Measurements from ENCODE around the gene ARID5B. TPM values are rescaled to one million over a fixed set of nuclear protein-coding genes. Genes with fewer than 3 reads are reported as not detected.

ARID5B gene
- total RNA-seq, 4 donors from 2014 or later: 7.6 to 36.3 (median 21.2) TPM

DNA sequence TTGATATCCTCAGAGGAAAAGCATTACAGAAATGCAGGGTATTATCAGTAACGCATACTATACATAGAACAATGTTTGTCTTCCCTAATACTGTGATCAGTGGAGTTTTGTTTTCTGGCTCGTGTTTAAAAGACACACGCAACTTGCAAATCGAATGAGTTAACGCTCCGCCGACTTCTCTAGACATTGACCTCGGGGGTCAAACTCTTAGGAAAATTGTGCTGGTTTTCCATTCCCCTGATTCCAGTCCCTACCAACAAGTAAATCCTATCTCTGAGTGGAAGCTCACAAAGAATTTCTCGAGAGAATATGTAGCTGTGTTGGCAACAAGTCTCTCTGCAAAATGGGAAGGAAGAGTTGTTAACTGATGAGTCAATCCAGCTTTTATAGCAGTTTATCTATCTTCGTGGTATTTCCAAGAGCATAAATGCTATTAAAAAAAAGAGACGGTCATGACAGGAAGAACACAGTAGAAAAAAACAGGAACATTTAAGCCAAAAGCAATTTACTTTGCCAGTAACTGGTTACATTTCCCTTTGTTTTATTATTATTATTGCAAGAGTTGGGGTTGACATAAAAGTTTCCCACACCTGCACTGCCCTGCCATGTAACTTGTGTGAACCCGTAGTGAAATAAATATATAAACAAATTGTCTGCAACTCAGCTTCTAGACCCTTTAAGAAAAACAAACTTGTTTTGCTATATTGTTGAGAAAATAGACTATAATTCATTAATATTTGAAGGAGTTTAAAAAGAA is 144.4 kb downstream of the ARID5B start:
- no peaks in the 10 kb centered on the region for H3K36me3 ChIP-seq
- H3K4me3 ChIP-seq (replicated peaks in 1 of 3): no peak overlapping the region
- intact Hi-C loops (cut with DNase I): no loop called here
- H3K27me3 ChIP-seq: no peaks in the 10 kb centered on the region
- H3K27ac ChIP-seq: peak overlapping the region; percentile 25 to 89 (median 42)
- H3K4me1 ChIP-seq: peaks cover 11 to 46% of the 10 kb centered on the region in 2 donors
- no peaks in the 10 kb centered on the region for H3K9me3 ChIP-seq
- WGBS, 2 donors: 43 to 48% methylated on average over 12 of the region's 12 CpGs
- no peak for DNase-seq
- TF ChIP-seq POLR2A (IDR thresholded peaks at IDR 0.05): no peak

DNA sequence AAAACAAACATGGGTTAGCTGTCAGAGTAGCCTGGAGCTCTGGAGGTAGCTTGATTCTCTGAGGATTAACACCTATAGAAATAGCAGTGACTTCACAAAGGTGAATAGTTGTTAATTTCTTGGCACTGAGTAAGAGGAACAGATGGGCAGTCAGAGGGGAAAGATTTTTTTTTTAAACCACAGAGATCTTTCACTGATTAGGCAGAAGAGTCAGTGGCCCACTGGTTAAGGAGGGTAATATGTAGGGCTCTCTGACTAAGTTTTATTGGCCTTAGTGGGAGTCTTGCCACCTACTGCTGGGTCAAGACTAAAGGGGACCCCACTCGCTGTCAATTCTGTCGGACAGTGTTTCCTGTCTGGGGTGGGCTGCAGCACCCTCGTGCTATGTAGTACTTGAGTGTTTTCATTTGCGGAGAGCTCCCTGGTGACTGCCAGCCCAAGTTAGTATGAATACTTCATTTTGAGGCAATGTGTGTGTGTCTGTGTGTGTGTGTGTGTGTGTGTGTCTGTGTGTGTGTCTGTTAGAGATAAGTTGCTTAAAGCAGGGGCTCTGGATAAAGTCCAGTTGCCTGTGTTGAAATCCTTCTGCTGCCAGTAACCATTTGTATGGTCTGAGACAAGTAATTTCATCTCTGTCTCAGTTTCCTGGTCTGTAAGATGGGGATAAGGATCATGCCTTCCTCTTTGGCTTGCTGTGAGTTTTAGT is 145.2 kb downstream of the ARID5B start:
- TF ChIP-seq, protein P1, sequence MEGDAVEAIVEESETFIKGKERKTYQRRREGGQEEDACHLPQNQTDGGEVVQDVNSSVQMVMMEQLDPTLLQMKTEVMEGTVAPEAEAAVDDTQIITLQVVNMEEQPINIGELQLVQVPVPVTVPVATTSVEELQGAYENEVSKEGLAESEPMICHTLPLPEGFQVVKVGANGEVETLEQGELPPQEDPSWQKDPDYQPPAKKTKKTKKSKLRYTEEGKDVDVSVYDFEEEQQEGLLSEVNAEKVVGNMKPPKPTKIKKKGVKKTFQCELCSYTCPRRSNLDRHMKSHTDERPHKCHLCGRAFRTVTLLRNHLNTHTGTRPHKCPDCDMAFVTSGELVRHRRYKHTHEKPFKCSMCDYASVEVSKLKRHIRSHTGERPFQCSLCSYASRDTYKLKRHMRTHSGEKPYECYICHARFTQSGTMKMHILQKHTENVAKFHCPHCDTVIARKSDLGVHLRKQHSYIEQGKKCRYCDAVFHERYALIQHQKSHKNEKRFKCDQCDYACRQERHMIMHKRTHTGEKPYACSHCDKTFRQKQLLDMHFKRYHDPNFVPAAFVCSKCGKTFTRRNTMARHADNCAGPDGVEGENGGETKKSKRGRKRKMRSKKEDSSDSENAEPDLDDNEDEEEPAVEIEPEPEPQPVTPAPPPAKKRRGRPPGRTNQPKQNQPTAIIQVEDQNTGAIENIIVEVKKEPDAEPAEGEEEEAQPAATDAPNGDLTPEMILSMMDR (IDR thresholded peaks at IDR 0.05): no peak
- TF ChIP-seq POLR2A (IDR thresholded peaks at IDR 0.05): no peak
- Histone ChIP-seq H3K27me3 (no peaks in the 10 kb centered on the region), H3K27ac (peak overlapping the region; percentile 25 to 89 (median 42)), H3K4me1 (peaks cover 11 to 46% of the 10 kb centered on the region in 2 donors), H3K36me3 (no peaks in the 10 kb centered on the region), H3K4me3 (replicated peaks in 1 of 3) (no peak overlapping the region), H3K9me3 (no peaks in the 10 kb centered on the region)
- intact Hi-C loops (cut with DNase I): no loop called here
- no peak for DNase-seq
- WGBS, 2 donors: 73 to 87% methylated on average over 4 of the region's 4 CpGs

DNA sequence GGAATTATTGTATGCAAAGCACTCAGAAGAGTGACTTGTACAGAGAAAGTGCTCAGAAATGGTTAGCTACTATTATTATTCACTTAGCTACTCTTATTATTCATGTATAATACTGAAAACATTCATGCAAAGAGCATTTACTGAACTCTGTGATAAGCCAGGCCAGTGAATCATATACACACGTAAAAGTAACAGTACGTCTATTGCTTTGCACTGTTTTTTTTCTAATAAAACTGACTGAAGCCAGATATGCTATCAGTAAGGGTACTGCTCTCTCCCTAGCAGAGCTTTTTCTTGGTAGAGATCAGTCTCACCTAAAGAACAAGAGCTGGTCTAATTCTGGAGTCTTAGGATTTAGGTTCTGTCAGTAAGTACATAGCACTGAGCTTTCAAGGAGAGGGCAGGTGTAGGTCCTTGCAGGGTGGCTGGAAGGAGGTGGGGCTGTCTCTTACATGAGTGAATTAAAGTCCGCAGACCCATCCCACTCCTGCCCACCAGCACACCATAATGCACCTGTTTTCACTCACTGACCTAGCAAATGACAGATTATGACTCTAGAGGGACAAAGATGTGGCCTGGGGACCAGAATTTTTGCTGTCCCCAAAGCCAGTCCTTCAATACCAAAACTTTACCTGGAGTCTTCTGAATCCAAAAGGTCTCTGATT is 145.9 kb downstream of the ARID5B start:
- no peak for TF ChIP-seq POLR2A (IDR thresholded peaks at IDR 0.05)
- H3K4me3 ChIP-seq (replicated peaks in 1 of 3): no peak overlapping the region
- H3K36me3 ChIP-seq: peaks cover 0 to 4% of the 10 kb centered on the region in 2 donors
- H3K27ac ChIP-seq: peak overlapping the region in 2 of 3 donors; percentile 42 to 89
- DNase-seq: no peak
- intact Hi-C loops (cut with DNase I): no loop called here
- H3K9me3 ChIP-seq: no peaks in the 10 kb centered on the region
- WGBS, 2 donors: 88 to 94% methylated on average over 3 of the region's 3 CpGs
- no peaks in the 10 kb centered on the region for H3K27me3 ChIP-seq
- H3K4me1 ChIP-seq: peaks cover 11 to 46% of the 10 kb centered on the region in 2 donors

DNA sequence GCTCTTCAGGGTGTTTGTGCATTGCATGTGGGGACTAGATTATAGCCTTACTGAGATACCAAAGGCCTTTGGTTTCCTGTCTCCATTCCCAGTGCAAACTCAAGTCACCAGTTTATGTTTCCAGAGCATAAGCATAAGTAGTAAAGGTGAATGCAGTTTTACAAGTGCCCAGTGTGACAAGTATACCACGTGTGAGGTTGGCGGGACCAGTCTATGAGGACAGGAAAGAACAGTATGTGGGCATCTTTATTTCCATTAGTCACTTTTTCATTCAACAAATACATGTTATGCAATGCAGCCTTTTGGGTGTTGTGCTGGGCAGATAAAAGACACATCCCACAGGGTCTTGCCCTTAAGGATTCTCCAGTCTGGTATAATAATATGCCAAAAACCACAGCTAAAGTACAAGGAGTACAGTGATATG is 146.5 kb downstream of the ARID5B start:
- Histone ChIP-seq H3K36me3 (peaks cover 0 to 4% of the 10 kb centered on the region in 2 donors), H3K27ac (peak overlapping the region in 2 of 3 donors; percentile 86 to 89), H3K4me1 (peaks cover 11 to 46% of the 10 kb centered on the region in 2 donors), H3K9me3 (no peaks in the 10 kb centered on the region), H3K4me3 (replicated peaks in 1 of 3) (no peak overlapping the region), H3K27me3 (no peaks in the 10 kb centered on the region)
- 75 to 80% methylated on average over 2 of the region's 2 CpGs for WGBS, 2 donors
- peak in 1 of 2 donors; percentile 3 for DNase-seq
- intact Hi-C loops (cut with DNase I): no loop called here
- TF ChIP-seq POLR2A (IDR thresholded peaks at IDR 0.05): no peak
- TF ChIP-seq, protein P1 (IDR thresholded peaks at IDR 0.05): no peak

DNA sequence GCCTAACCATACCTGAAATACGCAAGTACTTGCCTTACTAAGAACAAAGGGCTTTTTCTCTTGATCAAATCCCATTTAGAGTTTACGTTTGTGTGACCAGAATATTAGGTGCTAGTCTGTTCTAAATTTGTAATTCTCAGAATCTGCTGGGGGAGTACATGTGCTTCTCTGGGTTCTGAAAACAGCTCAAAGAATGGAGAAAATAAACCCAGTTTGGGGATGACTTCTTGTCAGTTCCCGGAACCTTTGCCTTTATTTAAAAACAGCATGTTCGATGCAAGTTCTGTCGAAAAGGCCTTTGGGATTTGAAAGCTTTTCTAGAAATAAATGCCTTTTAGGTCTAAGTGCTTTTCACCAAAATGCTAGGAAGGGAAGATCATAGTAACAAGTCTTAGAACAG is 147.0 kb downstream of the ARID5B start:
- Histone ChIP-seq H3K4me3 (replicated peaks in 1 of 3) (no peak overlapping the region), H3K27ac (peak overlapping the region; percentile 77 to 89 (median 86)), H3K4me1 (peaks cover 11 to 42% of the 10 kb centered on the region in 2 donors), H3K36me3 (peaks cover 0 to 4% of the 10 kb centered on the region in 2 donors), H3K27me3 (no peaks in the 10 kb centered on the region), H3K9me3 (no peaks in the 10 kb centered on the region)
- no peak for TF ChIP-seq POLR2A (IDR thresholded peaks at IDR 0.05)
- TF ChIP-seq, protein P1 (IDR thresholded peaks at IDR 0.05): no peak
- no peak for DNase-seq
- WGBS, 2 donors: 75 to 83% methylated on average over 5 of the region's 5 CpGs
- intact Hi-C loops (cut with DNase I): no loop called here
